Activated naive CD8-positive, alpha-beta T cell (primary cell): ENCODE results near the gene ZNF213.

Source experiments
- H3K27ac Mint-ChIP-seq: one replicate; pipeline ENCODE4 v1.8.0; 2021; ENCODE audit warnings: mixed read lengths
- H3K27me3 Mint-ChIP-seq: one replicate; pipeline ENCODE4 v1.8.0; 2021; ENCODE audit warnings: mixed read lengths
- H3K36me3 Mint-ChIP-seq: one replicate; pipeline ENCODE4 v1.8.0; 2021; ENCODE audit warnings: mixed read lengths
- H3K4me1 Mint-ChIP-seq: one replicate; pipeline ENCODE4 v1.8.0; 2021; ENCODE audit warnings: low read depth, mixed read lengths
- H3K4me3 Mint-ChIP-seq: one replicate; pipeline ENCODE4 v1.8.0; 2021; ENCODE audit warnings: mild to moderate bottlenecking, mixed read lengths
- H3K9me3 Mint-ChIP-seq: one replicate; pipeline ENCODE4 v1.8.0; 2021; ENCODE audit warnings: low read depth, mixed read lengths

The ZNF213 gene

GRCh38 chr16:3118204-3118790 is 16.5 kb upstream of the ZNF213 start:
- Mint-ChIP-seq H3K4me3 (no peak overlapping the region), H3K27me3 (no peaks in the 10 kb centered on the region), H3K36me3 (peaks cover 3% of the 10 kb centered on the region), H3K27ac (no peak overlapping the region), H3K4me1 (no peaks in the 10 kb centered on the region), H3K9me3 (no peaks in the 10 kb centered on the region)

- Mint-ChIP-seq H3K36me3 (peaks cover 3% of the 10 kb centered on the region), H3K4me3 (no peak overlapping the region), H3K27me3 (no peaks in the 10 kb centered on the region), H3K27ac (no peak overlapping the region), H3K4me1 (peaks cover 5% of the 10 kb centered on the region), H3K9me3 (no peaks in the 10 kb centered on the region)
Observed at GRCh38 chr16:3118846-3119245, 16.0 kb upstream of the ZNF213 start.

DNA sequence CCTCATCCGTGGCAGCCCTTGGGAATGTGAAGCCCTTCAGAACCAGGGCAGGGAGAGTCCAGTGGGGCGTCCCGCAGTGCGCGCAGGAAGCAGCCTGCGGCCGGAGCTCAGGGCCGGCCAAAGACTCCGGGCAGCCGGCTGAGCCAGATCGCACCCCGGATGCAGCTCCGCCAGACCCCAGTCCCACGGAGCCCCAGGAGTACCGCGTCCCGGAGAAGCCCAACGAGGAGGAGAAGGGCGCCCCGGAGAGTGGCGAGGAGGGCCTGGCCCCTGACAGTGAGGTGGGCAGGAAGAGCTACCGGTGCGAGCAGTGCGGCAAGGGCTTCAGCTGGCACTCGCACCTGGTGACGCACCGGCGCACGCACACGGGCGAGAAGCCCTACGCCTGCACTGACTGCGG is 15.5 kb upstream of the ZNF213 start:
- no peaks in the 10 kb centered on the region for H3K27me3 Mint-ChIP-seq
- peaks cover 5% of the 10 kb centered on the region for H3K4me1 Mint-ChIP-seq

GRCh38 chr16:3119701-3120408 is 15.0 kb upstream of the ZNF213 start:
- H3K4me1 Mint-ChIP-seq, result peaks cover 9% of the 10 kb centered on the region
- no peaks in the 10 kb centered on the region for H3K9me3 Mint-ChIP-seq
- H3K36me3 Mint-ChIP-seq, result no peaks in the 10 kb centered on the region
- no peak overlapping the region for H3K4me3 Mint-ChIP-seq
- H3K27ac Mint-ChIP-seq, result no peak overlapping the region
- H3K27me3 Mint-ChIP-seq, result no peaks in the 10 kb centered on the region

More for the DNA sequence above, 15.5 kb upstream of the ZNF213 start:
- Mint-ChIP-seq H3K36me3 (peaks cover 3% of the 10 kb centered on the region), H3K27ac (no peak overlapping the region), H3K9me3 (no peaks in the 10 kb centered on the region), H3K4me3 (no peak overlapping the region)

GRCh38 chr16:3120435-3120834 is 14.4 kb upstream of the ZNF213 start:
- Mint-ChIP-seq H3K27ac (no peak overlapping the region), H3K4me3 (no peak overlapping the region), H3K4me1 (peaks cover 13% of the 10 kb centered on the region)

GRCh38 chr16:3121851-3122467 is 12.9 kb upstream of the ZNF213 start:
- Mint-ChIP-seq H3K9me3 (no peaks in the 10 kb centered on the region), H3K4me1 (peaks cover 19% of the 10 kb centered on the region), H3K27ac (no peak overlapping the region), H3K27me3 (no peaks in the 10 kb centered on the region), H3K36me3 (no peaks in the 10 kb centered on the region), H3K4me3 (no peak overlapping the region)

More at GRCh38 chr16:3120435-3120834, 14.4 kb upstream of the ZNF213 start:
- Mint-ChIP-seq H3K9me3 (no peaks in the 10 kb centered on the region), H3K27me3 (no peaks in the 10 kb centered on the region), H3K36me3 (no peaks in the 10 kb centered on the region)

- Mint-ChIP-seq H3K9me3 (no peaks in the 10 kb centered on the region), H3K4me1 (peaks cover 24% of the 10 kb centered on the region), H3K4me3 (peak overlapping the region; percentile 95), H3K27me3 (no peaks in the 10 kb centered on the region), H3K36me3 (no peaks in the 10 kb centered on the region), H3K27ac (peak overlapping the region; percentile 74)
Observed at GRCh38 chr16:3122926-3123570, 11.8 kb upstream of the ZNF213 start.

- Mint-ChIP-seq H3K27me3 (no peaks in the 10 kb centered on the region), H3K4me1 (peaks cover 33% of the 10 kb centered on the region), H3K9me3 (no peaks in the 10 kb centered on the region), H3K4me3 (peak overlapping the region; percentile 95), H3K27ac (peak overlapping the region; percentile 92), H3K36me3 (no peaks in the 10 kb centered on the region)
Observed at GRCh38 chr16:3123986-3124886, 10.6 kb upstream of the ZNF213 start.

- H3K36me3 Mint-ChIP-seq, result peaks cover 2% of the 10 kb centered on the region
- no peaks in the 10 kb centered on the region for H3K27me3 Mint-ChIP-seq
- H3K4me3 Mint-ChIP-seq, result peak overlapping the region; percentile 35
- peak overlapping the region; percentile 50 for H3K27ac Mint-ChIP-seq
- no peaks in the 10 kb centered on the region for H3K9me3 Mint-ChIP-seq
- peaks cover 46% of the 10 kb centered on the region for H3K4me1 Mint-ChIP-seq
Observed at GRCh38 chr16:3127745-3128144, 7.1 kb upstream of the ZNF213 start.

DNA sequence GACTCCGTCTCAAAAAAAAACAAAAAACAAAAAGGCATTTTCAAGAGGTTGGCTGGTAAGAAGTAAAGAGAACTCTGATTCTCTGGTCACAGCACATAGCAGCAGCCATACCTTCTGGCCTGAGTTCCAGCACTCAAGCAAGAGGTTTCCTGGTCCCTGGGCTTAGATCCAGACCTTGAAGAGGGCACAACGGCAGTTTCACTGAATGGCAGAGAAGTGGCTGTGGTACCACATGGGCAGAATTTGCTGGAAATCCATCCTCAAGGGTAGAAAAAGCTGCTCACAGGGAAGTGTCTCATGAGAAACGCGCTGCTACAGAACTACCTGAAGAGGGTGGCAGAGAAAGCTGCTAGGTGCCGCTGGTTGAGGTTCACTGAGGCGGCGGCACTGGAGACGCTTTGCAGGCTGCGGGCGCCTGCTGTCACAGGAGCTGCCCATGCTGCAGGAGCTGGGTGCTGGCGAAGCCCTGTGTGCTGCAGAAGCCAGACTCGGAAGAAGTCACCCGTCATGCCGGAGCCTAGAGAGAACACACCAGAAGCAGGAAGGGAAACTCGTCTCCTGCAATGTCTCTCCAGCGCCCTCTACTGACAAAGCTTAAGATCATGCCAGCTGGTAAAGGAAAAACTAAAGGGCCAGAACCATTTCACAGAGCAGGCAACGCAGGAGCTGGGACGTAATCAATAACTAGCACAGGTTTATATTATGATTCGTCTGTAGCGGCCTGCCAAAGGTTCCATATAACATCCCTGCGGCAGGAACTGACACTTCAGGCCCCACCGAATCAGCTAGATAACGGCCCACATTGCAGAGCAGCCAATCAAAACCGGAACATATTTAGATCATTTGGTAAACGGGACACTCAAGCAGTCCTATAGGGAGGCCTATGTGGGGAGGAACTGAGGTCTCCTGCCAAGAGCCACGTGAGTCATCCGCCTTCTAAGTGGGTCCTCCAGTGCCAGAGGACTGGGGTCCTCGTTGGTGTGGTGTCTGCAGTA is 5.4 kb upstream of the ZNF213 start:
- Mint-ChIP-seq H3K9me3 (no peaks in the 10 kb centered on the region), H3K36me3 (peaks cover 2% of the 10 kb centered on the region), H3K27ac (peak overlapping the region; percentile 42), H3K27me3 (no peaks in the 10 kb centered on the region), H3K4me3 (peak overlapping the region; percentile 87), H3K4me1 (peaks cover 50% of the 10 kb centered on the region)

- Mint-ChIP-seq H3K27ac (peak overlapping the region; percentile 41), H3K4me3 (peak overlapping the region; percentile 20), H3K36me3 (peaks cover 2% of the 10 kb centered on the region), H3K27me3 (no peaks in the 10 kb centered on the region), H3K4me1 (peaks cover 45% of the 10 kb centered on the region), H3K9me3 (no peaks in the 10 kb centered on the region)
Observed at GRCh38 chr16:3131755-3132377, 3.0 kb upstream of the ZNF213 start.

- peak overlapping the region; percentile 97 for H3K27ac Mint-ChIP-seq
- H3K4me1 Mint-ChIP-seq, result peaks cover 34% of the 10 kb centered on the region
- peak overlapping the region; percentile 99 for H3K4me3 Mint-ChIP-seq
- no peaks in the 10 kb centered on the region for H3K27me3 Mint-ChIP-seq
- no peaks in the 10 kb centered on the region for H3K9me3 Mint-ChIP-seq
- H3K36me3 Mint-ChIP-seq, result peaks cover 2% of the 10 kb centered on the region
Observed at GRCh38 chr16:3133844-3134243, 985 bp upstream of the ZNF213 start.

DNA sequence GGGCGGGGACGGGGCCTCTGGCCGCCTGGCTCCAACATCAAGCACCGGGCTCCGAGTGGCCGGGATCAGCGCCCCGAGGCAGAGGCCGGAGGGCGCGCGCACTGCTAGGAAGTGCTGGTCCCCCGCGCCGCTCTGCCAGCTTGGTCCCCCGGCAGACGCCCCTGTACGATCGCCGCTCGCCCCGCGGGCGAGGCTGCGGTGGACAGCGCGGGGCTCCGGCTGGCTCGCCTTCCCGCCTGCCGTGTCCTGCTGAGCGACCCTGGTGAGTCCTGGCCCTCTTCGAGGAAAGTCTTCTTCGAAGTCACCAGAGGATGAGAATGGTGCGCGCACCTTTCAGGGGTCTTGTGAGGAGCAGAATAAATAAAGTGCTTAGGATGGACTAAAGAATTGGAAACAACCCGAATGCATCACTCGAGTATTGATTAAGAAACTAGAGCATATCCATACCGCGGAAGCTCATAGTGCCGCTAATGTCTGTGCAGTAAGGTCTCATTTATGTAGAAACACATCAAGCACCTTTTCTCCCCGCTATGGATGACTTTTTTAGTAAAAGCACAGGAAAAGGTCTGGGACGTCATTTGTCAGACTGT is 392 bp downstream of the ZNF213 start:
- Mint-ChIP-seq H3K27me3 (no peaks in the 10 kb centered on the region), H3K9me3 (no peaks in the 10 kb centered on the region), H3K4me1 (peaks cover 23% of the 10 kb centered on the region), H3K36me3 (peaks cover 4% of the 10 kb centered on the region), H3K4me3 (peak overlapping the region; percentile 99), H3K27ac (peak overlapping the region; percentile 89)
